NCI-H1694 treated with DMSO at 0.1 percent for 48 hours (cell line): ENCODE data around the gene ATP6V1D.
"Not testable (repeated sequence)": the region's sequence is repeated elsewhere in the genome, so short reads cannot be mapped to it uniquely, and the experiment has no call there.

ENCODE experiments used
- DNase-seq: peaks from one replicate; lab custom pipeline; 2025; lab: John Stamatoyannopoulos, UW

ATP6V1D gene

GRCh38 chr14:67370830-67371229 lies 11.2 kb upstream of the ATP6V1D start:
- no peak for DNase-seq

- DNase-seq, result no peak
These were observed 5.9 kb upstream of the ATP6V1D start for GRCh38 chr14:67365476-67365875.

GRCh38 chr14:67360470-67361206 lies 1.0 kb upstream of the ATP6V1D start:
- DNase-seq, result no peak

- no peak for DNase-seq
These were observed 455 bp downstream of the ATP6V1D start for GRCh38 chr14:67358924-67359774.

- no peak for DNase-seq
These were observed 1.6 kb downstream of the ATP6V1D start for GRCh38 chr14:67357969-67358354.

- no peak for DNase-seq
These were observed 2.2 kb downstream of the ATP6V1D start for GRCh38 chr14:67357186-67357968.

GRCh38 chr14:67352055-67352454 lies 7.5 kb downstream of the ATP6V1D start:
- DNase-seq, result no peak

- DNase-seq, result no peak
These were observed 14.0 kb downstream of the ATP6V1D start for GRCh38 chr14:67345583-67345982.

GRCh38 chr14:67343601-67344230 lies 15.9 kb downstream of the ATP6V1D start:
- no peak for DNase-seq

GRCh38 chr14:67341231-67341630 lies 18.4 kb downstream of the ATP6V1D start:
- DNase-seq, result not testable (repeated sequence)

GRCh38 chr14:67335781-67336180 lies 23.8 kb downstream of the ATP6V1D start:
- DNase-seq, result peak; percentile 15

- DNase-seq, result no peak
These were observed 27.1 kb downstream of the ATP6V1D start for GRCh38 chr14:67332468-67332867.

GRCh38 chr14:67331368-67332125 lies 28.1 kb downstream of the ATP6V1D start:
- no peak for DNase-seq

GRCh38 chr14:67329666-67330065 lies 29.9 kb downstream of the ATP6V1D start:
- not testable (repeated sequence) for DNase-seq

GRCh38 chr14:67319142-67319541 lies 40.5 kb downstream of the ATP6V1D start:
- DNase-seq, result no peak

- DNase-seq, result no peak
These were observed 41.8 kb downstream of the ATP6V1D start for GRCh38 chr14:67317822-67318221.

GRCh38 chr14:67313153-67313552 lies 46.5 kb downstream of the ATP6V1D start:
- no peak for DNase-seq

- no peak for DNase-seq
These were observed 47.7 kb downstream of the ATP6V1D start for GRCh38 chr14:67311868-67312267.
